SH-SY5Y (cell line): Measurements from ENCODE around the gene PCIF1.

Experiments used
- GATA2 ChIP-seq: IDR thresholded peaks from 2 replicates; pipeline ENCODE4 v1.6.1; 2011; ENCODE audit warnings: mild to moderate bottlenecking, low read depth, low read length
- GATA3 ChIP-seq: IDR thresholded peaks from 2 replicates; pipeline ENCODE4 v1.6.1; 2011; ENCODE audit warnings: low read depth, mild to moderate bottlenecking, low read length, moderate library complexity

GRCh38 chr20:45971675-45972499, 37.4 kb downstream of the PCIF1 start, which contains the start of gene ZNF335:
- TF ChIP-seq GATA2 (no peak), GATA3 (no peak)
